Left colon (tissue), 2 donors: Measurements from ENCODE around the gene RTL1. TPM values are rescaled to one million over a fixed set of nuclear protein-coding genes. Genes with fewer than 3 reads are reported as not detected.

Source experiments
- ATAC-seq: fragments of 200-7000 bp; cut with Tn5 transposase; one replicate; pipeline ENCODE4 v1.9.1; 2020; ENCODE audit warnings: mild to moderate bottlenecking, moderate library complexity
- DNase-seq, 2 donors: peaks; one replicate each; pipeline ENCODE4 v3.0.0-alpha.2; 2020
- intact Hi-C, 2 donors: fragments of 100-400 bp; cut with DNase I in 1 of 2; cut with micrococcal nuclease in 1 of 2; formaldehyde crosslinking; loops; one replicate each; pipeline versions ENCODE4 v1.11.2 to v1.14.0; 2022; cut with DNase I, micrococcal nuclease
- total RNA-seq, 2 donors: library from RNA; stranded (reverse); fragmentation: NEBNext Ultra II Directional; extraction: Animal tissue kit (Norgen Biotek cat#: 25700); gene quantifications; one replicate each; pipeline ENCODE4 v1.2.1, GENCODE V29; 2021
- donor health status: DM: no; HTN: no; CAD: no.
- donor health status: DM: yes; HTN: yes; CAD: no.

Gene RTL1
- total RNA-seq, 2 donors from 2014 or later, result not detected

- DNase-seq, result no peak
- no peak for ATAC-seq
- intact Hi-C loops, result no loop called here
These were observed 45.3 kb downstream of the RTL1 start for GRCh38 chr14:100857923-100858837.

- DNase-seq (no peak), ATAC-seq (no peak)
- intact Hi-C loops, result no loop called here
These were observed 46.1 kb downstream of the RTL1 start for GRCh38 chr14:100857233-100857922.

DNA sequence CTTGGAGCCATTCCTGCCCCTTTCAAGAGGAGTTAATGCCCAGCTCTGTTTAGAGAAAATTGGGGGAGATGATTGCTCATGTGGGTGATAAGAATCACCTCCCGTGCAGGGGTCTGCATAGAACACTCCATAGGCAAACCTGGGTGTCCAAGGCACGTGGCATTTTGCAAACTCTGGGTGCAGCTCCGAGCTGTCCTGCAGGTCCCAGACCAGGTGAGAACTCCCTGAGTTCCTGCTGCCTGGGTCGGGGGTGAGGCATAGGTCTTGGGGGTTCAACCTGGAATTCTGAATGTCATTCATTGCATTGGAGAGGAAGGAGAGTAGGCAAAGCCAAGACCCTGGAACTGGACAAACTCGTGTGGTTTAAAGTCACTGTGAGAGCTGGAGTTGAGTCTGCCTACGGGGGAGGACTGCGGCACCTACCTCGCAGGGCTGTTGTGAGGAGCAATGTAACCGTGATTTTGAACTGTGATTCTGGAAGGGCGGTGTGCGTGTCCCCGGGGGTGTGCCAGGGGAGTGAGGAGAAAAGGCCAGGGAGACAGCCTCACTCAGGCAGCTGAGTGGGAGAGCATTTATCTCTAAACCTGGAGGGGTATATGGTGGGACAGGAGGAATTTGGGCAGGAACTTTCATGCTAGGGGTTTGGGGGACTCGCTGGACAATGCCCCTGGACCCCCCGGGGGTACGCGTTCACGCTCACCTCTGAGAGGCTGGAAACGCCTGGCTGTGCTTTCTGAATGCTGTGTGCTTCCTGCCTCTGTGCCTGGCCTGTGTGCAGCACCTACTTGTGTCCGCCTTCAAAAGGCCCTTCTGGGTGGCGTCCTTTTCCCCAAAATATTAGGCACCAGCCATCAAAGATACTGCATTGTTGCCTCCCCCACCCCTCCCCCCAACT is 47.2 kb downstream of the RTL1 start:
- DNase-seq, result no peak
- intact Hi-C loops, result no loop called here
- no peak for ATAC-seq

DNA sequence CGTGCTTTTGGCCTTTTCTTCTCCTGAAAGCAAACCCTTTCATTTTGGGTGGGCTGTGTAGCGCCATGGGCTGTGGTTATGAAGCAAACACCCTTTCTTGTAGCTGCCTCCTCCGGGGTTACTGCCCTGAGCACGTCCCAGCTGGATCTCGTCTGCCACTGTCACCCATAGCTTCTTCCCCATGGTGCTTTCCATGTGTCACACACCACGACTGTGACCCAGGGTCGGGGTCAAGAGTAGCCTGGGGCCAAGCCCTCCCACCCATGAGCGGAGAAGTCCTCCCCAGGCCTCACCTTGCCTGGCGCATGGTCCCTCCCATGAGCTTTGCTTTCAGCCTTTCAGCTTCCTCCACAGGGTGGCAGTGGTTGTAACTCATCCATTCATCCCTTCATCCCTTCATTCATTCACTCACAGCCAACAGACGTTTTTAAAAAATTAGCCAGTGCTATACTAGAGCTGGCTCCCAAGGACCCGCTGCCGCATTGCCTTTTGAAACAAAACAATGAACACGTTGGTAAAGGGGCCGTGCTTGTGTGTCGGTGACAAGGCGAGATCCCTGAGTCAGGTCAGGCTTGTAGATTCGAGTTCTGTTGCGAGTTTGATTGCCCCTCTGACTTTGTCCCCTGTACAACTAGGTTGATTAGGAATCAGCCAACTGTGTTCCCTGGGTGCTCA is 48.1 kb downstream of the RTL1 start:
- intact Hi-C loops, result no loop called here
- no peak for ATAC-seq

GRCh38 chr14:100854435-100854834 is 49.1 kb downstream of the RTL1 start:
- intact Hi-C loops, result loop anchor here in 1 of 2 donors (5.0 kb wide), 1 partner anchor 778 kb away; no protein-coding TSS in a partner anchor
- DNase-seq, result no peak
- ATAC-seq, result no peak

More for the DNA sequence above, 48.1 kb downstream of the RTL1 start:
- no peak for DNase-seq

DNA sequence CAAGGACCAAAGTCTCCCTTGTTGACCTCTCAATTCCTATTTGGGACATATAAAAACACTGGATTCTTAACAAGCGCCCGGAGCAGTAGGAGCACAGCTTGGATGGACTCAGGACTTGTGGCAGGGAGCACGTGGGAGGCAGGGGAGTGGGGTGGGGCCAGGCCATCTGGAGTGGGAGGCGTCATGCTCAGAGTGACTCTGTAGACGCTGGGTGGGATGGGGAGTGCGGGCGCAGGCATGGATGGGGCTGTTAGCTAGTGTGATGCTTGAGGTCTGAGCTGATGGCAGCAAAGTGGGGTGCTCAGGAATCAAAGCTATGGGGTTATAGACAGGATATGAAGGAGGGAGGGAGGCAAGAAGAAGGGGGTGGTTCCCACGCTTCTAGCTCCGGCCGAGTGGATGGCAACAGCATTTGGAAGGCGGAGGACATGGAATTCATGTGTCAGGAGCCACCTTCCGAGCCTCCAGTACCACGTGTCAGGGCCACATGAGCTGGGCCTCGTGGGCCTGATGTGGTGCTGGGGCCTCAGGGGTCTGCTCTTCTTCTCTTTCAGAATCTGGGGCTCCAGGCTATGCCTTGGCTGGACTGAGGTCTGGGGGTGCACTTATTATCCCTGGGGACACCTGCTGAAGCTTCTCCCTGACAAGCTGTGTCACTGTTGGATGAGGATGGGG is 51.4 kb downstream of the RTL1 start:
- intact Hi-C loops, result loop anchor here in 1 of 2 donors (5.0 kb wide), 1 partner anchor 780 kb away; no protein-coding TSS in a partner anchor
- ATAC-seq (no peak), DNase-seq (no peak)

GRCh38 chr14:100851586-100851916 is 52.0 kb downstream of the RTL1 start:
- no peak for DNase-seq
- no peak for ATAC-seq
- intact Hi-C loops, result loop anchor here in 1 of 2 donors (5.0 kb wide), 1 partner anchor 781 kb away; no protein-coding TSS in a partner anchor

- intact Hi-C loops, result loop anchor here in 1 of 2 donors (5.0 kb wide), 1 partner anchor 781 kb away; no protein-coding TSS in a partner anchor
- DNase-seq (peak; percentile 80 to 94), ATAC-seq (peak; percentile 99)
These were observed 52.5 kb downstream of the RTL1 start for GRCh38 chr14:100850841-100851585.

DNA sequence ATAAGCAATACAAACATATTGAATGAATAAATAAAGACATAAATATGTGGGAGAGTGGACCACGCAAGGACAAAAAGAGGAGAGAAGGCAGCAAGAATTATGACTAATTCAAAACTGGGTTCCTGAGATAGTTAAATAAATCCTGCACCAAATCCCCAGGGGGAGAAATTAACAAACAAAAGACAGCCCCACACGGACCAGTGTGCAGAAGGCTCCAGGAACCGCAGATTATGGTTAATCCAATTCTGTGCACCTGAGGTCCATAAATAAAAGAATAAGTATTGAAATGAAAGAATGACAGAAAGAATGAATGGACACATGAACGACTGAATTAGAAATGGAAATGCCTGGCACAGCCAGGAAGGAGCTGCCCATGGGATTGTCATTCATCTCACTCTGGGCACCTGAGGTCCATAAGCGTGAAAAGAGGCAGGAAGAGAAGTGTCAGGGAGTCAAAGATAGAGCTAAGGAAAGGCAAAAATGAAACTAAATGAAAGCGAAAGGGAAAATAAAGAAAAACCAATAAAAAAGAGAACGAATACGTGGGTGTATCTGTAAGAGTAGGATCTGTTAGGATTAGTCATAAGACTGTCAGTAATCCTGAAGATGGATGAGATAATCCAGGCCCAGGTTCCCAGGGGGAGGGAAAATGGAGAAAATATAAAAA is 54.3 kb downstream of the RTL1 start:
- no peak for DNase-seq
- intact Hi-C loops, result no loop called here
- peak; percentile 12 for ATAC-seq

DNA sequence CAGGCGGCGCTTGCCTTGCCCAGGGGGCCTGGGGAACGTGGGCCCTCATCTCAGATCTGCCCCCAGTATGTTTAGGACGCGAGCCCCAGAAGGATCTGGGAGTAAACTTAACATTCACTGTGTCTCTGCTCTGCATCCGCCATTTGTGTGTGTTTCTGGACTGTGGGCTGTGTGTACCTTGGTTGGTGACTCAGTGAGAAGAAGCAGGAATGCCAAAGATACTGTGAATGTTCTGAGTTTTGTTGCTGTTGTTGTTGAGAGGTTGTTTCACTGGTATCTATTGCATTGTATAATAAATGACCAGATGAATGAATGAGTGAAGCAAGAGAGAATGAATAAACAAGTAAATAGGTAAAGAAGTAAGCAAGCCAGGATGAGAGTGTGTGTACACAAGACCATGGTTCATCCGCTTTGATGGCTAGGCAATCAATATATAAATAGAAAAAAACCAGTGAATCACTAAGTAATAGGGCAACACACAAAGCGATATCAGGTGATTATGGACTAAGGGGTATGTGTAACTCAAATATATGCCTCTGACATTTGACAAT is 57.1 kb downstream of the RTL1 start:
- intact Hi-C loops, result no loop called here

GRCh38 chr14:100845341-100845740 is 58.2 kb downstream of the RTL1 start:
- ATAC-seq (no peak), DNase-seq (no peak)
- intact Hi-C loops, result no loop called here

More for the DNA sequence above, 57.1 kb downstream of the RTL1 start:
- ATAC-seq (no peak), DNase-seq (no peak)

- no peak for DNase-seq
- ATAC-seq, result no peak
- intact Hi-C loops, result no loop called here
These were observed 58.7 kb downstream of the RTL1 start for GRCh38 chr14:100844846-100845245.

- ATAC-seq (no peak), DNase-seq (no peak)
- intact Hi-C loops, result no loop called here
These were observed 59.1 kb downstream of the RTL1 start for GRCh38 chr14:100844421-100844820.

DNA sequence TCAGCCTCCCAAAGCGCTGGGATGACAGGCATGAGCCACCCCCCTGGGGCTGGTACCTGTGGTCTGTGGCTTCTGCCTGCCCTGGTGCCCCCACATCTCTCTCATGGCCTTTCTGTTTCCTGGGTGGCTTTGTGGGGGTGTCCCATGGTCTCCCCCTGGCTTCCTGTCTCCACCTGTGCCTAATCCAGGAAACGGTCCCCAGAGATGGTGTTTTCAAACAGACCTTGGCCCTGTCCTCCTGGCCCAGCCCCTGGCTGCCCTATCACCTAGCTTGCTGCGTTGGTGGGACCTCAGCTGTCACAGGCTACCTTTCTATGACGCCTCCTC is 59.5 kb downstream of the RTL1 start:
- no peak for ATAC-seq
- intact Hi-C loops, result no loop called here
- DNase-seq, result no peak

DNA sequence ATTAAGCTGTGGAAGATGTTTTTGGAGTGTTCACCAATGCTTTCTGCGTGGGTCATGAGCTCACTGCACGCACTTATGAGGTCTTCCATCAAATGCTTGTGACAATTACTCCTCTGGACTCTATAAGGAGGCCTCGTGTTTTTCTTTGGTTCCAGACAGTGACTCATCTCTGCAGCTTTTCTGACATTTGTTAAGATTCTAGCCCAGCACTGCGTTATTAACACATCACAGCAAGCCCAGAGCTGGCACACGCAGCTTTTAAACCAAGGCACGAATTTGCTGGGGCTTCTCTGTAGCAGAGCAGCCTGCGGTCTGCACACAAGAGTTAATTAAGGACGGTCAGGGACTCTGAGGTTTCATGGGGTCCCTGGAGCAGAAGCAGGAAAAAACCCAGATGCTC is 60.7 kb downstream of the RTL1 start:
- ATAC-seq, result no peak

DNA sequence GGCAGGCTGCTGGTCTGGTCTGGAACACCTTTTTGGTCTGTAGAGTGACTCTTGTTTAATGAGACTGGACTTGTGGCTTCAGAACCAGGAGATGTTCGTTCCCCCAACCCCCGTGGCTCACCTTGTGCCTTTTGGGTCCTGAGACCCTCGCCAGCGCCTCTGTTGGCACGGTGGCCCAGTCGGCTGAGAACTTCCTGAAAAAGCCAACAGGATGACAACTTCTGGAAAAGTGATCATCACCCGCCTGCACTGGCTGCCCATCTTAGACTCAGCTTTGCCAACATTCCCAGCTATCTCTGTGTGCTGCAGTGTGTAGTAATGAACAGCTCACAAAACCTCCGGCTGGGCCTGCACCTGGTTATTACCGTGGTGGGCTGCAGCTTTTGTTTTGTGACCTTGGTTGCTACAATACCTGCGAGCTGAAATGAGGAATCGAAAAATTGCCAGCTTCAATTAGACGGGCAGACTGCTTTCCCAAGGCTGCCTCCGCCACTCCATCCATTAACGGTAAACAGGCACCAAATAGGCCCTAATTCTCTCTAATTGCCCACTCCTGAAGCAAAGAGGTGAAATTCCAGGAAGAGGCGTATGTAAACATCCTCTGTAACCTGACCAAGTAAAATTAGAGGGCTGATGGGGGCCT is 61.6 kb downstream of the RTL1 start:
- no peak for DNase-seq
- ATAC-seq, result no peak
- intact Hi-C loops, result no loop called here

More for the DNA sequence above, 60.7 kb downstream of the RTL1 start:
- DNase-seq, result no peak
- intact Hi-C loops, result no loop called here
